Right lobe of liver (tissue), 6 donors: ENCODE measurements around the gene RPL19. TPM values are rescaled to one million over a fixed set of nuclear protein-coding genes. Genes with fewer than 3 reads are reported as not detected.

Source experiments
- ATAC-seq, 4 donors: fragments of 200-7000 bp; cut with Tn5 transposase; one replicate each; pipeline ENCODE4 v1.9.1; 2020; ENCODE audit warnings: mild to moderate bottlenecking in 4 of 4, moderate library complexity in 4 of 4
- DNase-seq, 3 donors: peaks; one replicate each; pipeline ENCODE4 v3.0.0-alpha.2; 2020
- H3K27ac ChIP-seq, 3 donors: fragments of 200-600 bp; one replicate each; pipeline ENCODE4 v1.8.0; 2022
- H3K27me3 ChIP-seq, 2 donors: fragments of 200-600 bp; one replicate each; pipeline ENCODE4 v1.8.0; 2022
- H3K36me3 ChIP-seq, 4 donors: fragments of 200-600 bp; sonication (generic) in 1 of 4; one replicate each; pipeline versions ENCODE4 v1.5.1 to v1.8.0; 2017 to 2022; ENCODE audit warnings: control low read depth in 1 of 4
- H3K4me1 ChIP-seq, 4 donors: fragments of 200-600 bp; sonication (generic) in 1 of 4; one replicate each; pipeline versions ENCODE4 v1.5.1 to v1.8.0; 2017 to 2022; ENCODE audit warnings: control low read depth in 1 of 4
- H3K4me3 ChIP-seq, 3 donors: fragments of 200-600 bp; one replicate each; pipeline ENCODE4 v1.8.0; 2022
- H3K9me3 ChIP-seq, 4 donors: fragments of 200-600 bp; sonication (generic) in 1 of 4; one replicate each; pipeline versions ENCODE4 v1.5.1 to v1.8.0; 2017 to 2022; ENCODE audit warnings: control low read depth in 1 of 4
- POLR2A ChIP-seq: fragments of 450-650 bp; IDR thresholded peaks from one replicate; pipeline ENCODE4 v1.6.1; 2017; ENCODE audit warnings: antibody characterized with exemption, mild to moderate bottlenecking
- WGBS: methylation state at CpG from one replicate; pipeline ENCODE4 v1.1.6; 2018; ENCODE audit warnings: low coverage, low lambda C conversion rate; ENCODE audit not compliant: insufficient coverage; ENCODE audit errors: missing lambda C conversion rate; 5-methylcytosine and 5-hydroxymethylcytosine counted together
- intact Hi-C, 2 donors: fragments of 100-400 bp; cut with DNase I; formaldehyde crosslinking; loops; one replicate each; pipeline versions ENCODE4 v1.11.2 to v1.14.1; 2022
- total RNA-seq, 6 experiments: library from RNA; depleted of rRNA in 2 of 6; stranded (reverse); fragments of >200 nt in 2 of 6; fragmentation: NEBNext Ultra II Directional in 3 of 6; extraction: Animal tissue kit (Norgen Biotek cat#: 25700) in 3 of 6; gene quantifications; one replicate each; pipeline versions ENCODE4 v1.1.0 to v1.2.4, GENCODE V29; 2016 to 2023
- TF ChIP-seq, protein P1 (sequence below), 4 donors: fragments of 200-600 bp in 3 of 4; fragments of 450-650 bp in 1 of 4; IDR thresholded peaks; one replicate each; pipeline versions ENCODE4 v1.5.1 to v1.8.0; 2016 to 2022; ENCODE audit warnings: antibody characterized with exemption in 4 of 4, mild to moderate bottlenecking in 2 of 4
- donor health status: DM: no; HTN: yes; CAD: no.
- donor health status: DM: no; HTN: no; CAD: no.
- donor health status: DM: no; HTN: no; CAD: no.
- donor health status: DM: no; HTN: yes; CAD: no.
- donor health status: DM: no; HTN: yes; CAD: no.

The RPL19 gene
- total RNA-seq, 6 experiments from 2014 or later = 537 to 1,327 (median 627) TPM

DNA sequence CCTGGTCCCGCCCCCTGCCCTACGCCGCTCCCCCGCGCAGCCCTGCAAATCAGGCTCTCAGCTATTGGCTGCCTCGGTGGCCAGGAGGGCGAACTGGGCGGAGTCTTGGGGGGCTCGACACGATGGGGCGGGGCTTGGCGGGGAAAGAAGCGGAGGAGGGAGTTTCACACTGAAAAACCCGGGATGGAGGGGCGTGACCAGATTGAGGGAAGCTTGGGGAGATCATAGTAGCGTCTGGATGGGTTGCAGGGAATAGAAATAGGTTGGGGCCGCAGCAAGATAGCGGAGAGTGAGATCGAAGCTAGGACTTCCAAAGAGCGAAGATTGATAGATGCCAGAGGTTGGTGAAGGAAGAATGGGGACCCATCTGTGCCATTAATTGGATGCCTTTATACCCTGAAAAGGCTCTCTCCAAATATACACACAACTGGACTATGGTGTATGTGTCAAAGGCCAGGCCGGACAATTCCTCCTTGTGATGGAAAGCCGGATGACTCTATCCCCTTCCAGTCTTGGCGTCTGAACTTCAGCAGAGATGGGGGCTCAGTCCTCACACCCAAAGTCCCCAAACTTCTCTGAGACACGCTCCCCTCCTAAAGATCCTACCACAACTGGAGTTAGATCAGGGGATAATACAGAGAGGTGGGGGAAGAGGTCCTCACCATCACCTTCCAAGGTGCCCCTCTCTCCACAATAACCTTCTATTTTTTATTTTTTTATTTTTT lies 26.0 kb downstream of the RPL19 start:
- Histone ChIP-seq H3K27me3 (peaks cover 0 to 4% of the 10 kb centered on the region in 2 donors), H3K36me3 (no peaks in the 10 kb centered on the region), H3K9me3 (no peaks in the 10 kb centered on the region), H3K4me1 (peaks cover 0 to 7% (median 0%) of the 10 kb centered on the region in 4 donors), H3K27ac (no peak overlapping the region), H3K4me3 (peak overlapping the region in 1 of 3 donors; percentile 16)
- peak in 3 of 4 donors; percentile 26 to 42 (median 33) for ATAC-seq
- no peak for DNase-seq
- intact Hi-C loops = no loop called here
- TF ChIP-seq, protein P1, sequence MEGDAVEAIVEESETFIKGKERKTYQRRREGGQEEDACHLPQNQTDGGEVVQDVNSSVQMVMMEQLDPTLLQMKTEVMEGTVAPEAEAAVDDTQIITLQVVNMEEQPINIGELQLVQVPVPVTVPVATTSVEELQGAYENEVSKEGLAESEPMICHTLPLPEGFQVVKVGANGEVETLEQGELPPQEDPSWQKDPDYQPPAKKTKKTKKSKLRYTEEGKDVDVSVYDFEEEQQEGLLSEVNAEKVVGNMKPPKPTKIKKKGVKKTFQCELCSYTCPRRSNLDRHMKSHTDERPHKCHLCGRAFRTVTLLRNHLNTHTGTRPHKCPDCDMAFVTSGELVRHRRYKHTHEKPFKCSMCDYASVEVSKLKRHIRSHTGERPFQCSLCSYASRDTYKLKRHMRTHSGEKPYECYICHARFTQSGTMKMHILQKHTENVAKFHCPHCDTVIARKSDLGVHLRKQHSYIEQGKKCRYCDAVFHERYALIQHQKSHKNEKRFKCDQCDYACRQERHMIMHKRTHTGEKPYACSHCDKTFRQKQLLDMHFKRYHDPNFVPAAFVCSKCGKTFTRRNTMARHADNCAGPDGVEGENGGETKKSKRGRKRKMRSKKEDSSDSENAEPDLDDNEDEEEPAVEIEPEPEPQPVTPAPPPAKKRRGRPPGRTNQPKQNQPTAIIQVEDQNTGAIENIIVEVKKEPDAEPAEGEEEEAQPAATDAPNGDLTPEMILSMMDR (IDR thresholded peaks at IDR 0.05) = no peak
- TF ChIP-seq POLR2A = no peak
- WGBS = 14% methylated on average over 20 of the region's 24 CpGs

DNA sequence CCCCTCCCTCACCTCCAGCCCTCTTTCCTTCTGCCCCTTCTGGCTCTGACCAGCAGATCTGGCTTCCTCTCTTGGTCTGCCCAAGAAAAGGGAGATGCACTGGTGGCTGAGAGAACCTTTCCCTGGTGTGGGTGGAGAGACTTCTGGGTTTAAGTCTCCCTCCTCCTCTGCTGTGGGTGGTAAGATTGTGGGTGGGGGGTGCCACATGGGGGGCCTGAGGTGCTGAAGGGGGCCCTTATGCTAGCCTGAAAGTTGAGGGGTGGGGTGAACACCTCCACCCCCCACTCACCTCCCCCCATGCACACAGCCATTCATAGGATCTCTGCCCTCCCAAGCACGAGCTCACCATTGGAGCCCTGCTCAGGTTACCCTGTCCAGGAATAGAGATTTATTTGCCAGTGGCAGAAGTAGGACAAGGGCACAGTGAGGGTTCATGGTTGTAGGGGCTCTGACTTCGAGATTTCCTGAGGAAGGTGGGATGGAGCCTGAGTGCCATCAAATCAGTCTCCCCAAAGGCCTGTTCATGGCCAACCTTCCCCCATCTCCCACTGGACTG lies 27.4 kb downstream of the RPL19 start:
- DNase-seq = no peak
- Histone ChIP-seq H3K4me1 (peaks cover 0 to 7% (median 0%) of the 10 kb centered on the region in 4 donors), H3K9me3 (no peaks in the 10 kb centered on the region), H3K27ac (no peak overlapping the region), H3K36me3 (no peaks in the 10 kb centered on the region), H3K4me3 (no peak overlapping the region), H3K27me3 (peaks cover 0 to 4% of the 10 kb centered on the region in 2 donors)
- 70% methylated on average over 1 of the region's 2 CpGs for WGBS
- intact Hi-C loops = no loop called here
- ATAC-seq = no peak
- no peak for TF ChIP-seq POLR2A
- TF ChIP-seq, protein P1 (IDR thresholded peaks at IDR 0.05) = no peak

DNA sequence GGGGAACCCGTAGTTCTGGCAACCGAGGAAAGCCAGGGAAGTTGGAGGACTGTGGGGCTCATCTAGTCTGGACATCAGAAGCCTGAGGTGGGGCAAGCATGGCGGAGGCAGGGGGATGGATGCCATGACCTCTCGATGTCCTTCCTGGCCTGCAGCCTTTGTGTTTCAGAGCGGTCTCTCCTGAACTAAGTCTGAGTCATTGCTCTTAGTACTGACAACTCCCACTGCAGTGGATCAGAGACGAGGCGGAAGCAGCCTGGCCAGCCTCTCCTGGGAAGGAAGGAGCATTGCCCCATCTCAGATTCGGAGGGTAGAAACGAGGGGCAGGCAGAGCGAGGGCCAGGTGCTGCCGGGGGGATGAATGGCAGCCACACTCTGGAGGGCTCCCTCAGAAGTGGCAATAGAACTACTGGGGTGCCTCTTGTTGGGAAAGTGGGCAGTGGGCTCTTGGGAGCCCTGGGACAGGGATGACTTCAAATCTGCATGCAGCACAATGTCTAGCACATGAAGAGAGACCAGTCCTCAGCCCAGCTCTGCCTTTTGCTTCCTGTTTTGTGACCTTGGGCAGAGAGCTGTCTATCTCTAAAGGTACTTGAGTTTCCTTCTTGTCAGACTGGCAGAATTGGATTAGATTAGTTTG lies 29.3 kb downstream of the RPL19 start:
- no peaks in the 10 kb centered on the region for H3K9me3 ChIP-seq
- ATAC-seq (no peak), DNase-seq (no peak)
- H3K36me3 ChIP-seq = no peaks in the 10 kb centered on the region
- no peak overlapping the region for H3K4me3 ChIP-seq
- intact Hi-C loops = no loop called here
- TF ChIP-seq, protein P1 (IDR thresholded peaks at IDR 0.05) = no peak
- TF ChIP-seq POLR2A = no peak
- no peak overlapping the region for H3K27ac ChIP-seq
- H3K27me3 ChIP-seq = peaks cover 0 to 4% of the 10 kb centered on the region in 2 donors
- peaks cover 0 to 7% (median 0%) of the 10 kb centered on the region in 4 donors for H3K4me1 ChIP-seq
- WGBS = 67% methylated on average over 8 of the region's 11 CpGs

DNA sequence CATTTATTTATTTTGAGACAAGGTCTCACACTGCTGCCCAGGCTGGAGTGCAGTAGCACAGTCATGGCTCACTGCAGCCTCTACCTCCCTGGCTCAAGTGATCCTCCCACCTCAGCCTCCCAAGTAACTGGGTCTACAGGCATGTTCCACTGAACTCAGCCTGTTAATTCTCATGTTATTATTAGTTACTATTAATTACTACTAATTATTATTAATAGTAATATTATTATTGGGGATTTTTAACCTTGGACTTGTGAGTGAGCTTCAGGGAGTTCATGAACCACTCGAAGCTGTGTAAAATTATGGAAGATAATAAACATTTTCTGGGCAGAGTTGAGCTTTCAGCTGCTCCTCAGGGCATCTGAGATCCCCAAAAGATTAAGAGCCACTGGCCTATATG lies 30.3 kb downstream of the RPL19 start:
- DNase-seq (peak in 1 of 3 donors; percentile 2), ATAC-seq (no peak)
- Histone ChIP-seq H3K9me3 (no peaks in the 10 kb centered on the region), H3K4me3 (no peak overlapping the region), H3K36me3 (no peaks in the 10 kb centered on the region), H3K27me3 (peaks cover 0 to 4% of the 10 kb centered on the region in 2 donors), H3K4me1 (peaks cover 0 to 3% (median 0%) of the 10 kb centered on the region in 4 donors), H3K27ac (no peak overlapping the region)
- TF ChIP-seq, protein P1 (IDR thresholded peaks at IDR 0.05) = no peak
- no peak for TF ChIP-seq POLR2A
- intact Hi-C loops = no loop called here
- WGBS = 64% methylated on average over 1 of the region's 1 CpG
